K562 (cell line): ENCODE data around the gene RMND5A. TPM values are rescaled to one million over a fixed set of nuclear protein-coding genes. Genes with fewer than 3 reads are reported as not detected.

Experiments
- CEBPZ ChIP-seq: fragments of 150-350 bp; IDR thresholded peaks from 2 replicates; pipeline ENCODE4 v1.6.1; 2014; ENCODE audit warnings: low read depth, mild to moderate bottlenecking, low read length, borderline replicate concordance
- CHD1 ChIP-seq: fragments of 200-600 bp; sonication (generic); IDR thresholded peaks from one replicate; pipeline ENCODE4 v1.6.1; 2012; ENCODE audit warnings: mild to moderate bottlenecking, moderate library complexity, low read length, inconsistent platforms
- RFX5 ChIP-seq: IDR thresholded peaks from 2 replicates; pipeline ENCODE4 v1.6.1; 2011; ENCODE audit warnings: low read depth, mild to moderate bottlenecking, improper control_type of control experiment, low read length
- SMARCB1 ChIP-seq: IDR thresholded peaks from 2 replicates; pipeline ENCODE4 v1.6.1; 2011; ENCODE audit warnings: improper control_type of control experiment, low read depth; ENCODE audit not compliant: insufficient read length
- ZMIZ1 ChIP-seq, 2 experiments: fragments of 150-350 bp in 1 of 2; IDR thresholded peaks; 2 replicates each; pipeline ENCODE4 v1.6.1; 2012 to 2016; ENCODE audit warnings: low read depth in 2 of 2, low read length in 2 of 2, mild to moderate bottlenecking in 1 of 2, moderate library complexity in 1 of 2
- polyA plus RNA-seq, 8 experiments: library from polyadenylated mRNA; depleted of rRNA in 4 of 8; stranded (reverse) in 5 of 8; unstranded in 3 of 8; fragments of >200 nt; fragmentation: Nextera tagmentation in 2 of 8; fragmentation: Illumina TruSeq in 1 of 8; extraction: Ambion mirVana in 2 of 8; extraction: Trizol in 1 of 8; gene quantifications; 2 replicates each; pipeline versions ENCODE4 v1.2.1 to v1.2.3, GENCODE V29; 2011 to 2014; ENCODE audit warnings: inconsistent platforms in 1 of 8, missing spikeins in 1 of 8
- total RNA-seq, 7 experiments: library from RNA; depleted of rRNA in 6 of 7; stranded (reverse); fragments of >200 nt in 6 of 7; fragmentation: Illumina TruSeq in 2 of 7; extraction: Trizol in 2 of 7; gene quantifications; 2 replicates each; pipeline versions ENCODE4 v1.2.1 to v1.2.3, GENCODE V29; 2011 to 2021; ENCODE audit warnings: low replicate concordance in 1 of 7

The RMND5A gene
- total and polyA plus RNA-seq, 9 of the 15 experiments (the other 6 are each of a cell fraction or from before 2014, with no cell fraction given): 13.2 to 43.5 (median 34.1) TPM

GRCh38 chr2:86774862-86775261 lies 54.8 kb downstream of the RMND5A start (continued):
- TF ChIP-seq ZMIZ1 (IDR thresholded peaks at IDR 0.05; ENCODE audit: low read depth in 2 of 2, low read length in 2 of 2) (no peak), SMARCB1 (no peak), CEBPZ (no peak), RFX5 (no peak), CHD1 (no peak)
